DMS53 treated with DMSO at 0.1 percent for 48 hours (cell line): ENCODE results near the gene VEZF1.

Experiments used
- DNase-seq: peaks from one replicate; lab custom pipeline; 2025; ENCODE audit not compliant: unreplicated experiment; lab: John Stamatoyannopoulos, UW

The VEZF1 gene

DNA sequence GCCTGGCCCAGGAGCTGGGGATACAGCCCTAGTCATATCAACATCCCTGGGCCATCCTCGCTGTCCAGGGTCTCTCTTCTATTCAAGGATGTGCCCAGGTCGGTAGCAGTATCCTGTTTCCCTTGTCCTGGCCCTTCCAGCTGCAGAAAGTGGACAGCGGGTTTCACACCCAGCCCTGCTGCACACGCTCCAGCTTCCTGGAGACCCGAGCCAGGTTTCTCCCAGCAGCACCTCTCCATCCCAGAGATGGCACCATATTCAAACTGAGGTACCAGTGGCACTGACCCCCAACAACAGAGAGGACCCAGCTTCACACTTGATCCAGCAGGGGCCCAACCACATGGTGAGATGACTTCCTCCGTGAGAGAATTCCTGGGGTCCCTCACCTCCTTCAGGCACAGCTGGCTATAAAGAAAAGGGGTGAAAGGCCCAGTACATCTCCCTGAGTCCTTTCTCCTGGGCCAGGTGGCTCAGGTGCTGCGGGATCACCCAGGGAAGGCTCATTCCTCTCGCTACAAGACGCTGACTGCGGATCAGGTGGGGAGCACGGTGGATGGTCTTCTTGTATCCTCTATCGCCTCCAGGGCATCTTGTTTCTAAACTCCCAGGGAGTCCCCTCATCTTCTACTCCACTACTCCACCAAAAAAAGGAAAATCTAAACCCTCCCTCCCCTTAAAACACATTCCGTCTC lies 34.2 kb downstream of the VEZF1 start:
- DNase-seq, result no peak

GRCh38 chr17:57953219-57953618 lies 34.8 kb downstream of the VEZF1 start:
- no peak for DNase-seq

- DNase-seq, result no peak
Observed at GRCh38 chr17:57949649-57950048, 38.4 kb downstream of the VEZF1 start.

DNA sequence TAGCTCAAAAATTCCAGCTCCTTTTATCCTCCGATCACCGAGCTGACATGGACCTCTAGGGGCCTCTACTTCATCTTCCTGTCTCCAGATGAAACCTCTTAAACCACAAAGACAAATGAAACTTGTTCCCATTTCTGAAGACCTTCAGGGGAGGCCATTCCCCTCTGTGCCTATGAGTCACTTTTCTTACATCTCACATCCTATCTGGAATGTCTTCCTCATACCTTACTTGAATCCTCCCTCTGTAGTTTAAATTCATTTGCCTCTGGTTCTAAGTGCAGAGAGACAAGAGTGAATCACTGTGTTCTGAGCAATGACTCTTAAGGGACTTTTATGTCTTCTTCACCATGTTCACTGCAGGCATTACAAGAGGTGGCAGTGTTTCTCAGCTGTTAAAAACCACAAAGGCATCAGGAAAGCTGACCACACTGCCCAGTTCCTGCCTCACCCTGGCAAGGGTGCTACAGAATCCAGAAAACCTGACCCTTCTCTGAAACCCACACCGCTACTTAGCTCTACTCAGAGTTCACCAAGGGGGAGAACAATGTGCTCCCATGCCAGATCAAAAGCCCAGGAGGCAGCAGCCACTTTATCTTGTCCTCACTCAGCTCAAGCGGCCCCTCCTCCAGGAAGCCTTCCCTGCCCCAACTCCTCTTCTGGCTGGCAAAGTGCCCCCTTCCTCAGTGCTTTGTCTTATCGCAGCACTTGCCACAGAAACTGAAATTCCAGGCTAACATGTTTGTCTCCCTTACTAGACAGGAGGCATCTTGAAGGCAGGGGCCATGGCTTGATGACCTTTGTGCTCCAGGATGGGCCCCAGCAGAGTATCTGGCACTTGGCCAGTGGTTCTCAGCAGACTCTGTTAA lies 39.3 kb downstream of the VEZF1 start:
- no peak for DNase-seq

DNA sequence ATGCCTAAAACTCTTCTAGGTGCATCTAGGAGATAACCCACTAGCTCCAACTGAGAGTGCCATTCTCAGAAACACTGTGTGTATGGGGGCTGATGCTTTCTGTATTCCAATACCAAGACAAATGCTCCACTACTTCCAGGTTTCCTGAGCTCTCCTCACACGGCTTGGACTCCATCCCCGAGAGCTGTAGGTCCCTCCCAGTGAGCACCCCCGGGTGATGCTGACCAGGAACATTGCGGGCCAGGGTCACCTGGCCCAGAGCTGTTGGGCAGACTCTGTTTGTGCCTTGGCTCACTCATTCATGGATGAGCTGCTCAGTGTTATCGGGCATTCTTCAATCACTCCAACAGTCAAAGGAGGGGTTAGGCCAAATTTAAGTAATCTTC lies 39.9 kb downstream of the VEZF1 start:
- DNase-seq, result no peak

DNA sequence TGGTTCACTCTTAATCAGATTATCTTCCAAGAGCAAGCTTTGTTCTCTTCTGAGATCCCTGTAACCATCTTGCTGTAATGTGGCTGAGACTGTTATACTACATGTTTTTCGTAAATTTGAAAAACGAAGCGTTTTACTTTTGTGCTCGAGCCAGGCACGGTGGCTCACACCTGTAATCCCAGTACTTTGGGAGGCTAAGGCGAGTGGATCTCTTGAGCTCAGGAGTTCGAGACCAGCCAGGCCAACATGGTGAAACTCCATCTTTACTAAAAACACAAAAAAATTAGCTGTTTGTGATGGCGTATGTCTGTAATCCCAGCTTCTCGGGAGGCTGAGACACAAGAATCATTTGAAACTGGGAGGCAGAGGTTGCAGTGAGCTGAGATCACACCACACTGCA lies 40.7 kb downstream of the VEZF1 start:
- DNase-seq, result no peak

GRCh38 chr17:57946798-57947358 lies 41.2 kb downstream of the VEZF1 start:
- peak; percentile 69 for DNase-seq

- no peak for DNase-seq
Observed at GRCh38 chr17:57945996-57946797, 41.9 kb downstream of the VEZF1 start.

DNA sequence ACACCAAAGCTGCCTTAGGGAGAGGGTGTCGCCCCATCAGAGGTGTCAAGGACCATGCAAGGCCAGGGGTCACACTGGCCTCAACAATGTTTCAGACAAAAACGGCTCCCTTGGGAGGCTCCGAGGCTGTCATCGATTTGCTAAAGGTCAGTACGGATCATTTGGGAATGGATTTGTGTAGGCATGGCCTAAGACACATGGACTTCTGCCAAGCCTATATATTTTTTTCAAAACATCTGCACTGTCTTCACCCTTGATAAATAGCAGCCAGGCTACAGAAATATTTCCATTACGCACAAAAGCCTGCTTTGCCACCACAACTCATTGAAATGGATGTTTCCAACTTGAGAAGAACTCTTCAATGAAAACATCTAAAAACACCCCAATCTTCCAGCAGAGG lies 43.1 kb downstream of the VEZF1 start:
- no peak for DNase-seq

GRCh38 chr17:57943645-57944044 lies 44.4 kb downstream of the VEZF1 start:
- DNase-seq, result no peak

GRCh38 chr17:57943140-57943539 lies 44.9 kb downstream of the VEZF1 start:
- no peak for DNase-seq

DNA sequence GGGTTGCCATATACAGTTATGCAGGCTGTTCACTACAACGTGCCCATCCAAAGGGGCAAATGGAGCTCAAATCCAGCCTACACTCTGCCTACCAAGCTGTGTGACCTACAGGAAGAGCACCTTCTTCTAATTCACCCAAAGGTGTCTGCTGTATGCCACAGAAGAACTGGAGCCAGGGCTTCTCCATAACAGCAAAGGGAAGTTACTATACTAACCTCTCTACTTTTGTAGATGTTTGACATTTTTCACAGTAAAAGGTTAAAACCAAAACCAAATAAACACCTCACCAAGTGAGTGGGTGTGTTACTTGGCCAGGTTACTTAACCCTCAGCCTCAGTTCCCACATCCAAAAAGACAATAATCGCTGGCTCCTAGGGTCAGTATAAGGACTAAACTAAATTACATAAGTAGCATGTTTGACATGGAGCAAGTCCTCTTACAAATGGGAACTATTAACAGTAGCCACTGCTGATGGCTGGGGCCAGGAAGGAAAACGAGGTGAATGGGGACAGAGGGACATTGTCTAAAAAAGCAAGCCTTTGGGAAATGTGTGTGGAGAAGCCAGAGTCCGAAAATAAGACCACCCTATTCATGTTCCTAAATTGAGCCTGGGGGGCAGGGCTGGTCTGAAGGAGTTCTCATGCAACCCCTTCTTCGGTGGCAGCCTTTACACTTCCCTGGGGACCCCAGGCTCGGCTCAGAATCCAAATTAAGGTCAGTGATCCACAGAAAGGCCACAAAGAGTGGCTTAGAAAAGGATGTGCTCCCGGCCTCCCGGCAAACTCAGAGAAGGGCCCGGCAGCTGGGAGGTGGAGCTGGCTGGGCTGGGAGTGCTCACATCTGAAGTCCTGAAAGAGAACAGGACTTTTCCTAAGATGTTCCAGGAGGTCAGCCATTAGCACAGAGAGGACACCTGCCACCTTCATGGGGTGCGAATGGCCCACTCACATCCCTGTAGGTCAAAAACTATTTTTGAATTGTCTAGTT lies 46.4 kb downstream of the VEZF1 start:
- DNase-seq, result no peak

GRCh38 chr17:57940653-57941329 lies 47.3 kb downstream of the VEZF1 start:
- DNase-seq, result peak; percentile 86

DNA sequence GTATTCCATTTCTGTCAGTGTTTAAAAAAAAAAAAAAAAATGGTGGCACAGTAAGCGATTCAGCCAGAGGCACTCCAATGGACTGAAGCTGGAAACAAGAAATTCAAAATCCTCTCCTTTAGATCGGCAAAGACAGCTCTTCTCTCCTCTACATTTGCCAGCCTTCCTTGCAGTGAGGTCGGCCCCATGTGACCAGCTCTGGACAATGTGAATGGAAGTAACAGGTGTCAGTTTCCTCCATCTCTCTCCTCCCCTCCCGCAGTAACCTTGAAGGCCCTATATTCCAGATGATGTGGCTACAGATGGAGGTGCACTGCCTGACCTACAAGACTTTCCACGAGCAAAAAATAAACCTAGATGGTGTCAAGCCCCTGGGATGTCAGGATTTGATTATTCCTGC lies 47.8 kb downstream of the VEZF1 start:
- peak; percentile 84 for DNase-seq

GRCh38 chr17:57939797-57940196 lies 48.3 kb downstream of the VEZF1 start:
- DNase-seq, result peak; percentile 91

GRCh38 chr17:57938061-57938502 lies 50.0 kb downstream of the VEZF1 start:
- DNase-seq, result peak; percentile 94

DNA sequence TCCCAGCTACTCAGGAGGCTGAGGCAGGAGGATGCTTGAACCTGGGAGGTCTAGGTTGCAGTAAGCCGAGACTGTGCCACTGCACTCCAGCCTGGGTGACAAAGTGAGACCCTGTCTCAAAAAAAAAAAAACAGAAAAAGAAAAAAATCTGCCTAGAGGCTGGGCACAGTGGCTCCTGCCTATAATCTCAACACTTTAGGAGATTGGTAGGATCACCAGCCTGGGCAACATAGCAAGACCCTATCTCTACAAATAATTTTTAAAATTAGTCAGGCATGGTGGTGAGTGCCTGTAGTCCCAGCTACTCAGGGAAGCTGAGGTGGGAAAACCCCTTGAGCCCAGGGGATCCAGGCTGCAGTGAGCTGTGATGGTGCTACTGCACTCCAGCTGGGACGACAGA lies 50.6 kb downstream of the VEZF1 start:
- DNase-seq, result no peak

DNA sequence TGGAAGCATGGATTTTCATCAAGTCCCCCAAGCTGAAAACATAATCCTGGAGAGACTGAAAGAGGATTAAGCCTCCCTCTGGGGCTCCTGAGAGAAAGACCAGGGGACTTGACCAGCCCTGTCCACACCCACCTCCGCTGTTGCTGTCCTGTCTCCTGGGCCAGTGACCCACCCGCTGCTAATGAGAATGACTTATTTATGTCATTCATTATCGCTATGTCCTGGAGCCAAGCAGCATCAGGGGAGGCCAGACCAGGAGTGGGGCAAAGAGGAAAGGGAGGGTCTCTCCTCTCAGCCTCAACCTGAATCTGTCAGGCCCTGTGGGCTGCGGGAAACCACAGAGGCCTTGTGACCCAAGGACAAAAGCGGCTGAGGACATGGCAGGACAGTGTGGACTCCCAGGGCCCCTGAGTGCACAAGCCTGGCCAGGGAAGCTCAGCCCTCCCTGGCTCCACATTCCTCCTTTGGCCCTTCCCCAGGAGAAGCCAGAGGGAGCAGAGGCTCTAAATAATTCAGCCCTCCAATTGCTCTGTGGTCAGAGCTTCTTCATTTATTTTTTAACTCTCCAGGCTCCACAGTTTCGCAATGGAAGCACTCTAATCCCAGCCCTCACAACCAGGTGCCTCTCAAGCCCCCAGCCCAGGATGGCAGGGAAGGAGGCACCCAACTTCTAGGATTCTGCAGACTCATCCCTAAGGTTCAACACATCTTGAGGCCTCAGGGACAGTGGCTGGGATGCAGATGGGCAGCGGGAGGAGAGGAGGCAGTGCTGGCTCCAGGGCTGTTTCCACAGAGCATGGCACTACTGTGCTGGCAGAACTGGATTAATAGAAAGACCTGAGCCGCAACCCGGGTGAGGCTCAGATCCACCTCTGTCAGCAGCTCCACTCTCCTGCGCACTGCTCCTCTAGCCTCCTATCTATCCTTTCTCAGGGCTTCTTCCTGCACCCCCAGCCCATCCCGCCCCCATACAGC lies 51.9 kb downstream of the VEZF1 start:
- no peak for DNase-seq
